Fibroblast of lung (primary cell): Measurements from ENCODE around the gene SLC6A1.

Source experiments
- CTCF ChIP-seq, 2 donors: IDR thresholded peaks in 1 of 2; conservative IDR thresholded peaks in 1 of 2; 1 replicate in 1 of 2; 2 replicates in 1 of 2; pipeline ENCODE4 v1.5.1; 2011 to 2012; ENCODE audit warnings: low read length in 2 of 2, control low read depth in 1 of 2, inconsistent platforms in 1 of 2, low read depth in 1 of 2, mild to moderate bottlenecking in 1 of 2
- EZH2 ChIP-seq: IDR thresholded peaks from 2 replicates; pipeline ENCODE4 v1.5.1; 2012; ENCODE audit warnings: low read length, control low read depth, mild to moderate bottlenecking; ENCODE audit errors: missing control alignments

GRCh38 chr3:11006986-11007933 is 14.7 kb downstream of the SLC6A1 start:
- TF ChIP-seq CTCF (conservative IDR thresholded peaks at IDR 0.05 in 1 of 2, IDR thresholded peaks at IDR 0.05 in 1 of 2; ENCODE audit: low read depth in 1 of 2, low read length in 2 of 2) (no peak), EZH2 (no peak)
